Endodermal cell (in vitro differentiated cells): ENCODE results near the gene N4BP2L2. TPM values are rescaled to one million over a fixed set of nuclear protein-coding genes. Genes with fewer than 3 reads are reported as not detected.

ENCODE experiments used
- DNase-seq: peaks from one replicate; pipeline ENCODE4 v3.0.0-alpha.2; 2017
- H3K27ac ChIP-seq: 2 replicates; pipeline ENCODE4 v1.5.1; 2013; ENCODE audit warnings: mild to moderate bottlenecking, low read depth, low read length, moderate library complexity
- H3K27me3 ChIP-seq: 2 replicates; pipeline ENCODE4 v1.6.1; 2013; ENCODE audit warnings: mild to moderate bottlenecking, low read length, moderate library complexity; ENCODE audit not compliant: insufficient read depth, control insufficient read depth, poor library complexity, severe bottlenecking
- H3K36me3 ChIP-seq: 2 replicates; pipeline ENCODE4 v1.7.0; 2013; ENCODE audit warnings: mild to moderate bottlenecking, low read length, moderate library complexity; ENCODE audit not compliant: control insufficient read depth, insufficient read depth
- H3K4me1 ChIP-seq: one replicate; pipeline ENCODE4 v1.7.0; 2013; ENCODE audit warnings: low read length; ENCODE audit not compliant: control insufficient read depth, insufficient read depth
- H3K4me3 ChIP-seq: 2 replicates; pipeline ENCODE4 v1.5.1; 2013; ENCODE audit warnings: mild to moderate bottlenecking, low read length, moderate library complexity
- H3K9ac ChIP-seq: 2 replicates; pipeline ENCODE4 v1.6.1; 2013; ENCODE audit warnings: mild to moderate bottlenecking, low read length, moderate library complexity; ENCODE audit not compliant: poor library complexity, severe bottlenecking; ENCODE audit errors: extremely low read depth
- H3K9me3 ChIP-seq: 2 replicates; pipeline ENCODE4 v1.6.1; 2013; ENCODE audit warnings: mild to moderate bottlenecking, low read length, moderate library complexity; ENCODE audit not compliant: control insufficient read depth
- H3K27ac Mint-ChIP-seq: 2 replicates; pipeline ENCODE4 v1.8.0; 2020; ENCODE audit warnings: mixed read lengths
- H3K27me3 Mint-ChIP-seq: 2 replicates; pipeline ENCODE4 v1.8.0; 2021; ENCODE audit warnings: mild to moderate bottlenecking, mixed read lengths; ENCODE audit not compliant: insufficient read depth
- H3K36me3 Mint-ChIP-seq: 2 replicates; pipeline ENCODE4 v1.8.0; 2020; ENCODE audit warnings: low read depth, mixed read lengths
- H3K4me1 Mint-ChIP-seq: 2 replicates; pipeline ENCODE4 v1.8.0; 2020; ENCODE audit warnings: mixed read lengths
- H3K4me3 Mint-ChIP-seq: 2 replicates; pipeline ENCODE4 v1.8.0; 2020; ENCODE audit warnings: mild to moderate bottlenecking, moderate library complexity, mixed read lengths
- H3K9me3 Mint-ChIP-seq: 2 replicates; pipeline ENCODE4 v1.8.0; 2020; ENCODE audit warnings: mild to moderate bottlenecking, mixed read lengths
- CTCF ChIP-seq: fragments of 200-600 bp; sonication (generic); conservative IDR thresholded peaks from 2 replicates; pipeline ENCODE4 v1.5.0; 2021; ENCODE audit warnings: antibody characterized with exemption, mild to moderate bottlenecking
- WGBS, 2 experiments: methylation state at CpG; one replicate each; pipeline versions ENCODE4 v1.1.5 to v1.1.7; 2013; ENCODE audit warnings: missing lambda C conversion rate in 2 of 2, mixed read lengths in 1 of 2; ENCODE audit not compliant: insufficient coverage in 1 of 2, insufficient read length in 1 of 2; 5-methylcytosine and 5-hydroxymethylcytosine counted together
- total RNA-seq, 2 donors: library from RNA; stranded (reverse); fragmentation: NEBNext Ultra II Directional in 1 of 2; extraction: Animal tissue kit (Norgen Biotek cat#: 25700) in 1 of 2; gene quantifications; 2 replicates in 1 of 2; 3 replicates in 1 of 2; pipeline ENCODE4 v1.2.1, GENCODE V29; 2021

Gene N4BP2L2
- total RNA-seq, 2 donors from 2014 or later = 70.4 to 92.8 TPM

GRCh38 chr13:32426191-32426989, 112.2 kb downstream of the N4BP2L2 start:
- Mint-ChIP-seq H3K4me1 (peaks cover 11% of the 10 kb centered on the region), H3K4me3 (peak overlapping the region; percentile 68), H3K9me3 (no peaks in the 10 kb centered on the region), H3K27me3 (peaks cover 16% of the 10 kb centered on the region), H3K36me3 (no peaks in the 10 kb centered on the region), H3K27ac (no peak overlapping the region)
- Histone ChIP-seq H3K9ac (no peak overlapping the region), H3K4me3 (peak overlapping the region; percentile 80), H3K27me3 (peaks cover 41% of the 10 kb centered on the region), H3K9me3 (no peaks in the 10 kb centered on the region), H3K27ac (no peak overlapping the region), H3K4me1 (no peaks in the 10 kb centered on the region), H3K36me3 (no peaks in the 10 kb centered on the region)
- DNase-seq = peak; percentile 46
- WGBS, 2 experiments = 79 to 86% methylated on average over 16 to 19 of the region's 19 CpGs
- no peak for TF ChIP-seq CTCF

GRCh38 chr13:32425158-32425557, 113.4 kb downstream of the N4BP2L2 start:
- peaks cover 16% of the 10 kb centered on the region for H3K27me3 Mint-ChIP-seq
- no peak for TF ChIP-seq CTCF
- H3K27ac ChIP-seq = no peak overlapping the region
- H3K4me1 Mint-ChIP-seq = peaks cover 11% of the 10 kb centered on the region
- peaks cover under 1% of the 10 kb centered on the region for H3K36me3 Mint-ChIP-seq
- H3K36me3 ChIP-seq = no peaks in the 10 kb centered on the region
- WGBS, 2 experiments = 98 to 100% methylated on average over 1 to 7 of the region's 7 CpGs
- H3K4me3 Mint-ChIP-seq = no peak overlapping the region
- H3K27me3 ChIP-seq = peaks cover 41% of the 10 kb centered on the region
- H3K9me3 ChIP-seq = no peaks in the 10 kb centered on the region
- no peak for DNase-seq
- H3K27ac Mint-ChIP-seq = no peak overlapping the region
- no peaks in the 10 kb centered on the region for H3K4me1 ChIP-seq
- H3K4me3 ChIP-seq = no peak overlapping the region
- peaks cover under 1% of the 10 kb centered on the region for H3K9me3 Mint-ChIP-seq
- no peak overlapping the region for H3K9ac ChIP-seq

- Histone ChIP-seq H3K9ac (no peak overlapping the region), H3K9me3 (no peaks in the 10 kb centered on the region), H3K27ac (no peak overlapping the region), H3K27me3 (peaks cover 32% of the 10 kb centered on the region), H3K4me3 (no peak overlapping the region), H3K36me3 (no peaks in the 10 kb centered on the region), H3K4me1 (no peaks in the 10 kb centered on the region)
- H3K4me3 Mint-ChIP-seq = no peak overlapping the region
- 93 to 94% methylated on average over 3 of the region's 3 CpGs for WGBS, 2 experiments
- DNase-seq = no peak
- peaks cover 15% of the 10 kb centered on the region for H3K9me3 Mint-ChIP-seq
- peaks cover 9% of the 10 kb centered on the region for H3K4me1 Mint-ChIP-seq
- peaks cover 16% of the 10 kb centered on the region for H3K27me3 Mint-ChIP-seq
- no peak overlapping the region for H3K27ac Mint-ChIP-seq
- TF ChIP-seq CTCF = no peak
- peaks cover 11% of the 10 kb centered on the region for H3K36me3 Mint-ChIP-seq
Measured at GRCh38 chr13:32423592-32423991, 115.0 kb downstream of the N4BP2L2 start.
